ENCODE results near the gene NCOA6.
"Not testable (repeated sequence)": the region's sequence is repeated elsewhere in the genome, so short reads cannot be mapped to it uniquely, and the experiment has no call there.

Gene NCOA6

GRCh38 chr20:34824806-34825529, 483 bp downstream of the NCOA6 start:
- peak; percentile 15 for DNase-seq

- peak; percentile 53 for DNase-seq
These were observed 1.0 kb downstream of the NCOA6 start for GRCh38 chr20:34824452-34824805.

DNA sequence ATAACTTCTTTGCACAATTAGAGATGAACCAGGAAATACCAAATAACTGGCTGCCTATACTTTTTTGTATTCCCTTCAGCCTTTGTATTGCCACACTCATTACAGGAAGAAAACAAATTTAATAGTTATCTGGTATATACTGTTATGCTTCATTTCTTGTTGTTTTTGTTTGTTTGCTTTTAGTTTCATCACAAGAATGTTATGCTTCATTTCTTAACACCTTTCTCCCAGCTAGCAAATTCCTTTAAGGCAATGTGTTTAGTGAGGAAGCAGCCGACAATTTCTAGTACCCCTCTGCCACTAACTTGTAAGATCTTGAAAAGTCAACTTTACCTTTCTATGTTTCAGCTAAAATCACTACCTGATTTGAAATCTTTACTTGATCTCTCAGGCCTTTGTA, 1.4 kb downstream of the NCOA6 start:
- no peak for DNase-seq

- no peak for DNase-seq
These were observed 4.5 kb downstream of the NCOA6 start for GRCh38 chr20:34820805-34821578.

DNA sequence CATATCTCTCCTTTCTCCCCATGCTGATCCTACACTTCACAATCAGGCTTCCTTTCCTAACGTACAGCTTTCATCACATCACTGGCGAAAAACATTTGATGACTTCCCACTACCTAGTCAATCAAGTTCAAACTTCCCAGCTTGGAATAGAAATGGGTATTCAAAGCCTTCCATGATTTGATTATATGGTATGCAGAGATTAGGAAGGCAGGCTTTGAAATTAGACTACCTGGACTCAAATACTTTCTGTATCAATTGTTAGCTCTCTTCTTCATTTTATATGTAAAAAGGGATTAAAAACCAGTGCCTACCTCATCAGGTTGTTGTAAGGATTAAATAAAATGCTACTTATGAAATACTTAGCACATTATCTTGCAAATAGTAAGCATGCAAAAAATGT, 7.7 kb downstream of the NCOA6 start:
- no peak for DNase-seq

GRCh38 chr20:34817072-34817471, 8.4 kb downstream of the NCOA6 start:
- no peak for DNase-seq

DNA sequence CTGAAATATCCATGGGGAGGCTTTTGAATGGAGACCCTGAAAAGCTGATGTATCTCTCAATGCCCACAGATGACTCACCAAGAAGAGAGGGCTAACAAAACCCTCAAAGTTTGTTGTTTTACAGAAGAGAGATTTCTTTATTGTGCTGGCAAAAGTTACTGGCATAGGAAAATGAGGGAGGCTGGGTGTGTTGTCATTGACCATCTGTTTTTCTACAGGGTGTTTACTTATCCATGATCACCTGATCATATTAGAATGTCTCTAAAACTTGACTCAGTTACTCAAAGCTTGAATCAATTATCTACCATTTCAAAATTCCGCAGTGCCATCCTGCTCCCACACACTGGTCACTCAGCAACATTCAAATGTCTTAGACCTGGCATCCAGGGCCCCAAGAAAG, 9.8 kb downstream of the NCOA6 start:
- DNase-seq, result no peak

DNA sequence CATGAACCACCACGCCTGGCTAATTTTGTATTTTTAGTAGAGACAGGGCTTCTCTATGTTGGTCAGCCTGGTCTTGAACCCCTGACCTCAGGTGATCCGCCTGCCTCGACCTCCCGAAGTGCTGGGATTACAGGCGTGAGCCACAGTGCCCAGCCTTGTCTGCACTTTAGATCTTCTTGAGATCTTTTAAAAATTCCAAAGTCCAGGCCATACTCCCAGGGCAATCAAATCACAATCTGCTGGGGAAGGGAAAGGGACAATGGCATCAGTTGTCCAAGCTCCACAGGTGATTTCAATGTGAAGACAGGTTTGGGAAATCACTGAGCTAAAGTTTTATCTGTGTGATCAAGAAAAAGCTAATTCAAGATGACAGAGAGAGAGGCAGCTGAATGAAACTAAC, 16.9 kb downstream of the NCOA6 start:
- DNase-seq, result no peak

DNA sequence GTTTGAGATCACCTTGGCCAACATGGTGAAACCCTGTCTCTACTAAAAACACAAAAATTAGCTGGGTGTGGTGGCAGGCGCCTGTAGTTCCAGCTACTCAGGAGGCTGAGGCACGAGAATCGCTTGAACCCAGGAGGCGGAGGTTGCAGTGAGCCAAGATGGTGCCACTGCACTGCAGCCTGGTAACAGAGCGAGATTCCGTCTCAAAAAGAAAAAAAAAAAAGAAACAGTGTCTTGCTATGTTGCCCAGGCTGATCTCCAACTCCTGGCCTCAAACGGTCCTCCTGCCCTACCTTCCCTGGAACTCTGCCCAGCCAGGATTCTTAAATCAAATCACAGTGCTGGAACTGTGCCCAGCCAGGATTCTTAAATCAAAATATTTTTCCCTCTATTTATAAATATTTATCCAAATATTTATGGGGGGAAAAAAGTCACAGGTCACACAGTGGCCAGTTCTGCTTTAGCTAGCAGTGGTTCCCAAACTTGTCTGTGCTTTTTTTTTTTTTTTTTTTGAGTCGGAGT, 17.4 kb downstream of the NCOA6 start:
- not testable (repeated sequence) for DNase-seq

DNA sequence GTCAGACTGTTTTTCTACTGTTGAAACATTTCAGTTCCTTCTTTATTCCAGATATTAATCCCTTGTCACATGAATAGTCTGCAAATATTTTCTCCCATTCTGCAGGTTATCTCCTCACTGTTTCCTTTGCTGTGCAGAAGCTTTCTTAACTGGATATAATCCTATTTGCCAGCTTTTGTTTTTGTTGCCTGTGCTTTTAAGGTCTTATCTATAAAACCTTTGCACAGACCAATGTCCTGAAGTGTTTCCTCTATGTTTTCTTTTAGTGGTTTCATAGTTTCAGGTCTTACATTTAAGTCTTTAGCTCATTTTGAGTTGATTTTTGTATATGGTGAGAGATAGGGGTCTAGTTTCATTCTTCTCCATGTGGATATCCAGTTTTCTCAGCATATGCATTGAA, 19.2 kb downstream of the NCOA6 start:
- DNase-seq, result no peak

DNA sequence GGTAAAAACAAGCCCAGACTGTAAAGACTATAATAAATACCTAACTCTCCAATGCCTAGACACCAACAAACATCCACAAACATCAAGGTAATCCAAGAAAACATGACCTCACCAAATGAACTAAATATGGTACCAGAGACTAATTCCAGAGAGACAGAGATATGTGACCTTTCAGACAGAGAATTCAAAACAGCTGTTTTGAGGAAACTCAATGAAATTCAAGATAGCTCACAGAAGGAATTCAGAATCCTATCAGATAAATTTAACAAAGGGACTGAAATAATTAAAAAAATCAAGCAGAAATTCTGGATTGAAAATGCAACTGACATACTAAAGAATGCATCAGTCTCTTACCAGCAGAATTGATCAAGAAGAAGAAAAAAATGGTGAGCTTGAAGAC, 26.6 kb downstream of the NCOA6 start:
- DNase-seq, result no peak

DNA sequence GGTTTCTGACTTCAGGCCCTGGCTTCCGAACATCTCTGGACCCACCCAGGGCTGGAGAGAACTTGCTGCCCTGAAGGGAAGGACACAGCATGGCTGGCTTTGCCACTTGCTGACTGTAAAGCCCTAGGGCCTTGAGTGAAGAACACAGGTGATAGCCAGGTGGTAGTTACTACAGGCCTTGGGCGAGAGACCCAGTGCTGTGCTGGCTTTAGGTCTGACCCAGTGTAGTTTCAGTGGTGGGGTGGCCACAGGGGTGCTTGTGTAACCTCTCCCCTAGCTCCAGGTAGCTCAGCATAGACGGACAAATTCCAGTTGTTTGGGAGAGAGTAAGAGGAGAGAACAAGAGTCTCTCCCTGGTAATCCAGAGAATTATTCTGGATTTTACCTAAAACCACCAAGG, 27.1 kb downstream of the NCOA6 start:
- DNase-seq, result no peak

DNA sequence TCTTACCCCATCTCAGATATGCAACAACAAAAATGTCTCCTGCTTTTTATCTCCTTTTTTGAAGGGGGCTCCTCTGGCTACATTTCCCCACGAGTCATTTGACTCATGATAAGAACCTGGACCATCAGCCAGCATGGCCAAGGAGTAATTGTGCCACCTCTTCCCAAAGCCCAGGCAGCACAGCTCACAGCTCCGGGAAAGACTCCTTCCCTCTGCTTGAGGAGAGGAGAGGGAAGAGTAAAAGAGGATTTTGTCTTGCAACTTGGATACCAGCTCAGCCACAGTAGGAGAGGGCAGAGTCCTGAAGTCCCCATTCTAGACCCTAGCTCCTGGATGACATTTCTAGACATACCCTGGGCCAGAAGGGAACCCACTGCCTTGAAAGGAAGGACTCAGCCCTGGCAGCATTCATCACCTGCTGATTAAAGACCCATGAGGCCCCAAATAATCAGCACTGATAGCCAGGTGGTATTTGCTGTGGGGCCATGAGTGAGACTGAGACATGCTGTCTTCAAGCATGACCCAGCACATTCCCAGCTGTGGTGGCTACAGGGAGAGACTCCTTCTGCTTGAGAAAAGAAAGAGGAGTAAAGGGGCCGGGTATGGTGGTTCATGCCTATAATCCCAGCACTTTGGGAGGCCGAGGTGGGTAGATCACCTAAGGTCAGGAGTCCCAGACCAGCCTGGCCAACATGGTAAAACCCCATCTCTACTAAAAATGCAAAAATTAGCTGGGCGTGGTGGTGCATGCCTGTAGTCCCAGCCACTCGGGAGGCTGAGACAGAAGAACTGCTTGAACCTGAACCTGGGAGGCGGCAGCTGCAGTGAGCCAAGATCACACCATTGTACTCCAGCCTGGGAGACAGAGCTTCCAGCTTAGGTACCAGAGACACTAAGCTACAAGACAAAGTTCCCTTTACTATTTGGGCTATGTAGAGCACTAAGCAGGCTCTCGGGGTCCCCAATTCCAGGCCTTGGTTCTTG, 28.1 kb downstream of the NCOA6 start:
- no peak for DNase-seq

GRCh38 chr20:34794006-34794585, 31.4 kb downstream of the NCOA6 start:
- DNase-seq, result no peak

GRCh38 chr20:34792687-34793363, 32.6 kb downstream of the NCOA6 start:
- no peak for DNase-seq

- DNase-seq, result peak; percentile 31
These were observed 34.0 kb downstream of the NCOA6 start for GRCh38 chr20:34791289-34792020.

DNA sequence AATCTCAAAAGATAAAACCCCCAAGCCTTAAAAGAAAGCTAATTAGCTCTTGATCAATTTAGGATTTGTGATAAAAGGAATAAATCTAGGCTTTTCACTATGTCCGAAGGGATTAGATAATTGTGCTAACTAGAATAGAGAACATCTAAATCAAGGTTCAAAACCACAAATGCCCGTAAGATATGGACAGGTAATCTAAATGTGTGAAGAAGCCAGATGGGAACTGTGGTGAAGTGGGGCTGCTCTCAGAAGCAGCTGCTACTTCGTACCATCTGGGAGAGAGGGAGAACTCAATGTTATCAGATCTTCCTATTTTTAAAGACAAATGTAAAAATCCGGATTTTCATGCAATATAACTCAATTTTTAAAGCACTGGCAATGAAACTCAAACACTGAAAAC, 44.2 kb downstream of the NCOA6 start:
- DNase-seq, result no peak

DNA sequence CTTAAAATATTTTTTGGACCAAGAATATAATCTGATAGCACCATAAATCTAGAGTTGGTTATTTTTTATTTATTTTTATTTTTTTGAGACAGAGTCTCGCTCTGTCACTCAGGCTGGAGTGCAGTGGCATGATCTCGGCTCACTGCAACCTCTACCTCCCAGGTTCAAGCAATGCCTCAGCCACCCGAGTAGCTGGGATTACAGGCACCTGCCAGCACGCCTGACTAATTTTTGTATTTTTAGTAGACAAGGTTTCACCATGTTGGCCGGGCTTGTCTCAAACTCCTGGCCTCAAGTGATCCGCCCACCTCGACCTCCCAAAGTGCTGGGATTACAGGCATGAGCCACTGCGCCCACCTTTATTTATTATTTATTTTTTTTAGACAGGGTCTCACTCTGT, 45.2 kb downstream of the NCOA6 start:
- not testable (repeated sequence) for DNase-seq

- no peak for DNase-seq
These were observed 49.3 kb downstream of the NCOA6 start for GRCh38 chr20:34776177-34776576.

GRCh38 chr20:34774886-34775285, 50.6 kb downstream of the NCOA6 start:
- no peak for DNase-seq

- no peak for DNase-seq
These were observed 51.0 kb downstream of the NCOA6 start for GRCh38 chr20:34774449-34774848.
